WI38 (cell line): ENCODE results near the gene DRC7.

Experiments used
- H3K4me3 ChIP-seq: 2 replicates; pipeline ENCODE4 v1.5.1; 2011; ENCODE audit warnings: low read depth, mild to moderate bottlenecking, control low read depth, low read length
- CTCF ChIP-seq: IDR thresholded peaks from 2 replicates; pipeline ENCODE4 v1.5.1; 2012; ENCODE audit warnings: low read depth, mild to moderate bottlenecking, control low read depth, low read length

DRC7 gene

DNA sequence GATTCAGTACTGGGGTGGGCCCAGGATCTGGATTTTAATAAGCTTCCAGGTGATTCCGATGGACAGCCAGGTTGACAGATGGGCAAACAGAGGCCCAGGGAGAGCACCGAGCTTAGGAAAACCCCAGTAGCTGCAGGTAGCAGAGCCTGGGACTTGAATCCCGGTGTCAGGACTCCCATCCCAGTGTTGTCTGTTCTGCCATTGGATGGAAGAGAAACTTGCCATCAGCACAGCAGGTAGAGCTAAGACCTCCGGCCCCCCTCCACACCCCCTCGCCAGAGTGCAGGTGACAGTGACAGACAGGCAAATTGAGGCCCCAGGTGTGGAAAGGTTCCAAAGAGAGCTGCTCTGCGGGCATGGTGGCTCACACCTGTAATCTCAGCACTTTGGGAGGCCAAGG lies 53.4 kb downstream of the DRC7 start:
- TF ChIP-seq CTCF, result no peak
- no peak overlapping the region for H3K4me3 ChIP-seq

DNA sequence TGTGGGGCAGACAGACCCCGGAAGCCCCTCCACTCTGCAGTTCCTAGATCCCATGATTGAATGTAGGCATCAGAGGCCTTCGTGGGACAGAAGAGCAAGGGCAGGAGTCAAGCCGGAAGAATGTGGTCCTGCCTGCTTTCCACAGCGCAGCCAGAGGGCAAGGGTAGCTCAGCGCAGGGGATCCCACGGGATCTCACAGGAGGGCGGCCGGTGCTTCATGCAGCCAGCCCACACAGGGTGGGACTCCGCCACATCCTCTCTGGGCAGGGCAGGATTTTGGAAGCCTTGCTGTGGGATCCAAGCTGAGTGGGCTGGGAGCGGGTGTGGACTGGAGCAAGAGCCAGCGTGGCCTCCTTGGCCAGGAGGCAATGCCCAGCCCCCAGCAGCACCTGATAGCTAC lies 54.0 kb downstream of the DRC7 start:
- no peak for TF ChIP-seq CTCF
- no peak overlapping the region for H3K4me3 ChIP-seq

GRCh38 chr16:57749101-57749692 lies 54.6 kb downstream of the DRC7 start:
- no peak for TF ChIP-seq CTCF
- no peak overlapping the region for H3K4me3 ChIP-seq

DNA sequence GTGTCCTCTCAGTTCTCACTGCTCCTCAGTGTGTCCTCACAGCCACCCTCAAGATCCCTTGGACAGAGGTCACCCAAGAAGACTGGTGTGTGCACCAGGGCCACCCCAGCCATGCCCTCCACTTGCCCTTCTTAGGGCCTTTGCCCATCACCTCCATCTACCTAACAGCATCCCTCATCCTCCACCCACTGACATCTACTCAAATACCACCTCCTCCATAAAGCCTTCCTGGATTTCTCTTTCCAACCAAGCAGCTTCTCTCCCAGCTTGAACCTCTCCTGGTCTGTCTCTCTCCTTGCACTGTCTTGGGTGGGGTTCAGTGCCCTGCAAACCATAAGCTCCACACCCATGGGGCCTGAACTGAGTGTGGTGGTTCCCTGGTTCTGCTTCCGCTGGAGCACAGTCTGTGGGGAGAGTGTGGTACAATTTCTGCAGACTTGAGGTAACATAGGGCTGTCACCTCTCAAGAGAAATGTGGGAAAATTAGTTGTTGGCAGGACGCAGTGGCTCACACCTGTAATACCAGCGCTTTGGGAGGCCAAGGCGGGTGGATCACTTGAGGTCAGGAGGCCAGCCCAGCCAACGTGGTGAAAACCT lies 55.3 kb downstream of the DRC7 start:
- no peak overlapping the region for H3K4me3 ChIP-seq
- TF ChIP-seq CTCF, result no peak

DNA sequence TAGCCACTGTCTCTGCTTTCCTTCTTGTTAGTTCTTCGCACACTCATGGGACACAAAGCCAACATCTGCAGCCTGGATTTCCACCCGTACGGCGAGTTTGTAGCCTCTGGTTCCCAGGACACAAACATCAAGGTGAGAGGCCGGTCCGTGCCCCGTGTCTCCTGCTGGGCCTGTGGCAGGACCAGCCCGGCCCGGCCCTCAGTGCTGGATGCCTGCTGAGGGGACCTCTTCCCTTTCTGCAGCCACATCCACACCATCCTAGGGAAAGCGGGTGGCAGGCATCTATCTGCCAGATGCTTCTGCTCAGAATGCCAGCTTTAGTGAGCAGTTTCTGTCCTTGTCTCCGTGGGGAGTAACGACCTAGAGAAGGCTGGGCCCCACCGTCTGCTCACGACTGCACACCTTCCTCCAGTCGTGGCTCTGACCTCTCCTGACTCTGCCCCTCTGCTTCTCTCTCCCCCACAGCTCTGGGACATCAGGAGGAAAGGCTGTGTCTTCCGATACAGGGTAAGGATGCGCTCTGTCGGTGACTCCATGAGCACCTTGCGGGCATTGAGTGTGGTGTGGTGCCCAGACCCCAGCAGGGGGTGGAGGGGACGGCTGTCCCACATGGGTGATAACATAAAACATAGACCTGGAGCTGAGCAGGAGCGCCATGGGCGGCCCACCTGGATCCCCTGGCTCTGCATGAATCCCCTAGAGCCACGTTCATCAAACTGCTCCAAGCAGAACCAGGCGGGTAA lies 56.4 kb downstream of the DRC7 start:
- no peak for TF ChIP-seq CTCF
- H3K4me3 ChIP-seq, result no peak overlapping the region

DNA sequence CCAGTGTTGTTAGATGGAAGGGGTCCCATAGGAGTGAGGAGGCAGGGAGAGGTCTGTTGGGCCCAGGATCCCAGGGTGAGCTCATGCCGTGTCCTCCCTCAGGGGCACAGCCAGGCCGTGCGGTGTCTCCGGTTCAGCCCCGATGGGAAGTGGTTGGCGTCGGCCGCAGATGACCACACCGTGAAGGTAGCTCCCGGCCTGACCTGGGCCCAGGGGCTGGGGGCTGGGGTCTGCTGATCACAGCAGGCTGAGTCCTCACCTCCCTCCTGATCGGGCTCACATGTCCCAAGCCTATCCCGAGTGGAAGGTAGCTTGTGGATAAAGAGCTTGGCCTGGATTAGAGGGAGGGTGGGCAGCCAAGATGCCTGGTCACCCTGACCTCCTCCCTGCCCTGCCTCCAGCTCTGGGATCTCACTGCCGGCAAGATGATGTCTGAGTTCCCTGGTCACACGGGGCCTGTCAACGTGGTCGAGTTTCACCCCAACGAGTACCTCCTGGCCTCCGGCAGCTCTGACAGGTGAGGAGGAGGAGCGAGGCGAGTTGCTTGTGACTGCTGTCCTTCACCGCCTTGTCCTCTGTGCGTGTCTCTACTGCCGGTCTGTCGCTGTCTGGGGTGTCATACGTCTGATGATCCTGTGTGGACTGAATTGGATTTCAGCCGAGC lies 57.1 kb downstream of the DRC7 start:
- no peak for TF ChIP-seq CTCF
- no peak overlapping the region for H3K4me3 ChIP-seq

DNA sequence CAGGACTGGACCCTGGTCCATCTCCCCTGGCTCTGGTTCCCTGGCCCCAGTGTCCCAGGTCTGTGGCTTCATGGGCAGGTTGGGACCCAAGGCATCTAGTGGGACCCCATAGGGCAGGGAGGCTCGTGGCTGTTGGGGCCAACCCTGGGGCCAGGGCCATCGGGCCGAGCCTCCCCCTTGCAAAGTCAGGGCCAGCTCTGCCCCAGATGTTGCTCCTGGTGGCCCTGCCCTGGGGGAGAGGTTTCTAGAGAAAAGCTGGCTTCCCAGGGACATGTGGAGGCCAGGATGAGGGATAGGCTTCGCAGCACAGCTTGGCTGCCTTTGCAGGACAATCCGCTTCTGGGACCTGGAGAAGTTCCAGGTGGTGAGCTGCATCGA lies 57.6 kb downstream of the DRC7 start:
- H3K4me3 ChIP-seq, result no peak overlapping the region
- no peak for TF ChIP-seq CTCF
